ENCODE measurements around the gene ACSL3.

DNA sequence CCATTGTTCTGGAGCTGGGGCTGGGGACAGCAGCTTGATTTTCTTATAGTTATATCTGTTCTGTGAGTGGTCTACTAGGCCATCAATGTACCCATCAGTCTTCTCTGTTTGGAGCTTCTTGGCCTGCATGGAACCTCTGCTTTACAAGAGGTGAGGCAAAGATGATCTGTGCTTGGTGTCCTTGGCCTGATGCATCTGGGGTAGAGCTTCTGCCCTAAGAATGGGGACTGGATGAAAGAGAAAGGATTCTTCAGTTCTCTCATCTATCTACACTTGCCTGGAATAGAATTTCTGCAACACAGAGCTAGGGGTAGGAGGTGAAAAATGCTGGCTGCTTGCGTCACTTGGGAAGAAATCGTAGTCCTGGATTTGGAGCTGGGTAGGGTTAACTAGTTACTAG is 46.2 kb downstream of the ACSL3 start:
- TF ChIP-seq, protein P1, sequence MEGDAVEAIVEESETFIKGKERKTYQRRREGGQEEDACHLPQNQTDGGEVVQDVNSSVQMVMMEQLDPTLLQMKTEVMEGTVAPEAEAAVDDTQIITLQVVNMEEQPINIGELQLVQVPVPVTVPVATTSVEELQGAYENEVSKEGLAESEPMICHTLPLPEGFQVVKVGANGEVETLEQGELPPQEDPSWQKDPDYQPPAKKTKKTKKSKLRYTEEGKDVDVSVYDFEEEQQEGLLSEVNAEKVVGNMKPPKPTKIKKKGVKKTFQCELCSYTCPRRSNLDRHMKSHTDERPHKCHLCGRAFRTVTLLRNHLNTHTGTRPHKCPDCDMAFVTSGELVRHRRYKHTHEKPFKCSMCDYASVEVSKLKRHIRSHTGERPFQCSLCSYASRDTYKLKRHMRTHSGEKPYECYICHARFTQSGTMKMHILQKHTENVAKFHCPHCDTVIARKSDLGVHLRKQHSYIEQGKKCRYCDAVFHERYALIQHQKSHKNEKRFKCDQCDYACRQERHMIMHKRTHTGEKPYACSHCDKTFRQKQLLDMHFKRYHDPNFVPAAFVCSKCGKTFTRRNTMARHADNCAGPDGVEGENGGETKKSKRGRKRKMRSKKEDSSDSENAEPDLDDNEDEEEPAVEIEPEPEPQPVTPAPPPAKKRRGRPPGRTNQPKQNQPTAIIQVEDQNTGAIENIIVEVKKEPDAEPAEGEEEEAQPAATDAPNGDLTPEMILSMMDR (IDR thresholded peaks at IDR 0.05; ENCODE audit: low read length) = no peak
- TF ChIP-seq EZH2 (optimal IDR thresholded peaks at IDR 0.05; ENCODE audit: low read depth, low read length) (no peak), EZH2phosphoT487 (IDR thresholded peaks at IDR 0.05; ENCODE audit: low read length) (no peak)

Measured in MM.1S (cell line).